Breast epithelium (tissue), 4 donors: ENCODE data around the gene ST3GAL6. TPM values are rescaled to one million over a fixed set of nuclear protein-coding genes. Genes with fewer than 3 reads are reported as not detected.

Experiments
- DNase-seq, 2 donors: peaks; one replicate each; pipeline ENCODE4 v3.0.0-alpha.2; 2019; ENCODE audit warnings: low spot score in 2 of 2
- H3K27ac ChIP-seq, 2 donors: fragments of 200-600 bp; sonication (generic) in 1 of 2; one replicate each; pipeline ENCODE4 v1.5.1; 2016 to 2019; ENCODE audit warnings: mild to moderate bottlenecking in 1 of 2
- H3K27me3 ChIP-seq, 2 donors: fragments of 200-600 bp; sonication (generic) in 1 of 2; one replicate each; pipeline versions ENCODE4 v1.5.1 to v1.6.0; 2017 to 2019; ENCODE audit warnings: control low read depth in 1 of 2, mild to moderate bottlenecking in 1 of 2
- H3K36me3 ChIP-seq: fragments of 200-600 bp; one replicate; pipeline ENCODE4 v1.5.1; 2019
- H3K4me1 ChIP-seq, 2 donors: fragments of 200-600 bp; sonication (generic); one replicate each; pipeline ENCODE4 v1.5.1; 2016 to 2019; ENCODE audit warnings: control low read depth in 1 of 2
- H3K4me3 ChIP-seq, 3 donors: fragments of 200-600 bp; sonication (generic); 1 replicate in 2 of 3; 2 replicates in 1 of 3; pipeline ENCODE4 v1.5.1; 2016 to 2019; ENCODE audit warnings: mild to moderate bottlenecking in 3 of 3, moderate library complexity in 2 of 3
- H3K9me3 ChIP-seq, 2 donors: fragments of 200-600 bp; sonication (generic) in 1 of 2; one replicate each; pipeline ENCODE4 v1.5.1; 2016 to 2019; ENCODE audit warnings: control low read depth in 1 of 2
- CTCF ChIP-seq, 3 donors: fragments of 450-650 bp; IDR thresholded peaks; one replicate each; pipeline ENCODE4 v1.5.1; 2016 to 2017; ENCODE audit warnings: antibody characterized with exemption in 3 of 3, mild to moderate bottlenecking in 3 of 3, moderate library complexity in 3 of 3
- POLR2A ChIP-seq: fragments of 450-650 bp; IDR thresholded peaks from one replicate; pipeline ENCODE4 v1.6.1; 2016; ENCODE audit warnings: antibody characterized with exemption, mild to moderate bottlenecking, moderate library complexity
- POLR2AphosphoS5 ChIP-seq, 3 donors: sonication (generic); formaldehyde crosslinking; IDR thresholded peaks; one replicate each; pipeline ENCODE4 v1.6.1; 2017; ENCODE audit warnings: antibody characterized with exemption in 3 of 3
- intact Hi-C: fragments of 100-400 bp; cut with DNase I; formaldehyde crosslinking; loops from one replicate; pipeline ENCODE4 v1.15.1; 2023; ENCODE audit warnings: low total_unique reads
- total RNA-seq, 3 donors: library from RNA; depleted of rRNA; stranded (reverse); fragments of >200 nt; gene quantifications; one replicate each; pipeline ENCODE4 v1.1.0, GENCODE V29; 2016

Gene ST3GAL6
- total RNA-seq, 3 donors from 2014 or later: 16.1 to 52.6 (median 22.1) TPM

GRCh38 chr3:98777801-98778220 is 14.7 kb downstream of the ST3GAL6 start:
- intact Hi-C loops: no loop called here
- H3K4me1 ChIP-seq: no peaks in the 10 kb centered on the region
- TF ChIP-seq CTCF (IDR thresholded peaks at IDR 0.05) (no peak), POLR2AphosphoS5 (IDR thresholded peaks at IDR 0.05) (no peak), POLR2A (no peak)

DNA sequence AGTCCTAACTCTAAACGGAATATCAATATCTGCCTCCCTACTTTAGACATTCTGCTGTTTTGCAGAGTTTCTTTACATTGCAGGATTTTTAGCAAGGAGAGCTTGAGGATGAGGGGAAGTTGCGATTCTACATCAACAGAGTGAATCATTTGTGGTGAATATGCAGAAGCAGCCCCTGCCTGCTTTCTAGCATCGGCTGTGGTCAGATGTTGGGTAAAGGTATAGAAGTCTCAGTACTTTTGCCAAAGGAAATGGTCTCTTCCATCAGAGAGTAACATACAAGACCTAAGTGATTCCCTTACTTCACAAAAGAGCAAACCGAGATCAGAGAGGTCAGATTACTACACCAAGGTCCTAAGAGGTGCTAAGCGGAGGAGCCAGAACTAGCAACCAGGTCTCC is 15.2 kb downstream of the ST3GAL6 start:
- Histone ChIP-seq H3K36me3 (no peaks in the 10 kb centered on the region), H3K9me3 (no peaks in the 10 kb centered on the region), H3K4me1 (no peaks in the 10 kb centered on the region), H3K4me3 (no peak overlapping the region), H3K27ac (peak overlapping the region; percentile 8 to 64), H3K27me3 (no peaks in the 10 kb centered on the region)
- intact Hi-C loops: no loop called here
- no peak for DNase-seq
- no peak for TF ChIP-seq POLR2A
- TF ChIP-seq POLR2AphosphoS5 (IDR thresholded peaks at IDR 0.05): no peak
- no peak for TF ChIP-seq CTCF (IDR thresholded peaks at IDR 0.05)

More at GRCh38 chr3:98777801-98778220, 14.7 kb downstream of the ST3GAL6 start:
- Histone ChIP-seq H3K27ac (peak overlapping the region; percentile 16 to 64), H3K9me3 (no peaks in the 10 kb centered on the region), H3K27me3 (no peaks in the 10 kb centered on the region), H3K36me3 (no peaks in the 10 kb centered on the region), H3K4me3 (no peak overlapping the region)
- DNase-seq: no peak

GRCh38 chr3:98778852-98779413 is 15.8 kb downstream of the ST3GAL6 start:
- no peaks in the 10 kb centered on the region for H3K27me3 ChIP-seq
- TF ChIP-seq POLR2A (no peak), POLR2AphosphoS5 (IDR thresholded peaks at IDR 0.05) (no peak), CTCF (IDR thresholded peaks at IDR 0.05) (no peak)
- H3K9me3 ChIP-seq: no peaks in the 10 kb centered on the region
- H3K36me3 ChIP-seq: no peaks in the 10 kb centered on the region
- H3K4me3 ChIP-seq: no peak overlapping the region
- no peak for DNase-seq
- intact Hi-C loops: no loop called here
- H3K4me1 ChIP-seq: no peaks in the 10 kb centered on the region
- H3K27ac ChIP-seq: peak overlapping the region; percentile 55 to 64

GRCh38 chr3:98779541-98780335 is 16.6 kb downstream of the ST3GAL6 start:
- Histone ChIP-seq H3K27me3 (no peaks in the 10 kb centered on the region), H3K9me3 (no peaks in the 10 kb centered on the region), H3K4me3 (no peak overlapping the region), H3K27ac (peak overlapping the region; percentile 55 to 64), H3K4me1 (no peaks in the 10 kb centered on the region), H3K36me3 (no peaks in the 10 kb centered on the region)
- intact Hi-C loops: no loop called here
- TF ChIP-seq CTCF (IDR thresholded peaks at IDR 0.05) (no peak), POLR2A (no peak), POLR2AphosphoS5 (IDR thresholded peaks at IDR 0.05) (no peak)
- DNase-seq: no peak

- H3K27ac ChIP-seq: peak overlapping the region in 1 of 2 donors; percentile 55
These were observed 17.2 kb downstream of the ST3GAL6 start for GRCh38 chr3:98780343-98780742.

More at GRCh38 chr3:98780343-98780742, 17.2 kb downstream of the ST3GAL6 start:
- Histone ChIP-seq H3K4me3 (no peak overlapping the region), H3K36me3 (no peaks in the 10 kb centered on the region), H3K4me1 (no peaks in the 10 kb centered on the region), H3K27me3 (no peaks in the 10 kb centered on the region), H3K9me3 (no peaks in the 10 kb centered on the region)
- intact Hi-C loops: no loop called here
- TF ChIP-seq POLR2AphosphoS5 (IDR thresholded peaks at IDR 0.05) (no peak), CTCF (IDR thresholded peaks at IDR 0.05) (no peak), POLR2A (no peak)
- DNase-seq: no peak
